ENCODE results near the gene BOLA3.

GRCh38 chr2:74179063-74179865 lies 31.6 kb upstream of the BOLA3 start:
- TF ChIP-seq CTCF (tag by site-specific recombination; IDR thresholded peaks at IDR 0.05) (peak; percentile 17; the same call in 1 of the 2 replicates), ATF2 (tag by site-specific recombination; IDR thresholded peaks at IDR 0.05; ENCODE audit: low read depth) (no peak), TCF7L2 (IDR thresholded peaks at IDR 0.05; ENCODE audit: borderline replicate concordance, low read depth, low read length) (no peak), ZNF274 (IDR thresholded peaks at IDR 0.05; ENCODE audit: low read length) (no peak), ZNF274 (tag by site-specific recombination; IDR thresholded peaks at IDR 0.05; ENCODE audit: borderline replicate concordance) (no peak), ZNF223 (tag by site-specific recombination; IDR thresholded peaks at IDR 0.05) (no peak), ZNF37A (tag by site-specific recombination; IDR thresholded peaks at IDR 0.05) (no peak), ZNF302 (tag by site-specific recombination; IDR thresholded peaks at IDR 0.05; ENCODE audit: low read depth) (no peak), ZNF433 (tag by site-specific recombination; IDR thresholded peaks at IDR 0.05; ENCODE audit: low read depth) (no peak), KLF10 (tag by site-specific recombination; IDR thresholded peaks at IDR 0.05) (peak; percentile 11; the same call in 1 of the 2 replicates), ZNF138 (tag by site-specific recombination; IDR thresholded peaks at IDR 0.05; ENCODE audit: borderline replicate concordance) (no peak), BCL11A (tag by site-specific recombination; IDR thresholded peaks at IDR 0.05; ENCODE audit: low read depth) (no peak)
